CD4-positive, alpha-beta T cell treated with Interleukin-12 subunit alpha and Interleukin-12 subunit beta, for 1 hour (primary cell): ENCODE results near the gene SPEM3.
A peak's percentile ranks its signal among the peaks of the same experiment; 100 is the strongest.

Source experiments
- DNase-seq: peaks from one replicate; pipeline ENCODE4 v3.0.0-alpha.2; 2020

SPEM3 gene

GRCh38 chr17:7403977-7404736 is 24.5 kb upstream of the SPEM3 start, which contains the start of gene TMEM256:
TSS of gene TMEM256 (minus strand) at chr17:7404097. CDS start at chr17:7404084, 13 bp downstream.
- peak; percentile 97 for DNase-seq

GRCh38 chr17:7404737-7405349 is 23.8 kb upstream of the SPEM3 start:
- DNase-seq: peak; percentile 83

- no peak for DNase-seq
These were observed 23.1 kb upstream of the SPEM3 start for GRCh38 chr17:7405350-7406234.

- no peak for DNase-seq
These were observed 22.3 kb upstream of the SPEM3 start for GRCh38 chr17:7406235-7406825.

- no peak for DNase-seq
These were observed 21.6 kb upstream of the SPEM3 start for GRCh38 chr17:7407082-7407481.

- no peak for DNase-seq
These were observed 21.0 kb upstream of the SPEM3 start, which contains the start of gene NLGN2 for GRCh38 chr17:7407485-7408251. TSS of gene NLGN2 (plus strand) at chr17:7407845. CDS start at chr17:7408256, 411 bp downstream.

GRCh38 chr17:7408252-7408727 is 20.4 kb upstream of the SPEM3 start:
- DNase-seq: peak; percentile 51

GRCh38 chr17:7408863-7409262 is 19.8 kb upstream of the SPEM3 start:
- no peak for DNase-seq

- DNase-seq: no peak
These were observed 18.9 kb upstream of the SPEM3 start for GRCh38 chr17:7409716-7410115.

- DNase-seq: no peak
These were observed 17.8 kb upstream of the SPEM3 start for GRCh38 chr17:7410634-7411426.

- no peak for DNase-seq
These were observed 17.3 kb upstream of the SPEM3 start for GRCh38 chr17:7411427-7411750.

- no peak for DNase-seq
These were observed 15.2 kb upstream of the SPEM3 start for GRCh38 chr17:7413346-7413985.

- no peak for DNase-seq
These were observed 13.8 kb upstream of the SPEM3 start for GRCh38 chr17:7414837-7415236.

GRCh38 chr17:7415784-7416183 is 12.9 kb upstream of the SPEM3 start:
- DNase-seq: no peak

- DNase-seq: no peak
These were observed 12.3 kb upstream of the SPEM3 start for GRCh38 chr17:7416323-7416722.

- no peak for DNase-seq
These were observed 11.5 kb upstream of the SPEM3 start for GRCh38 chr17:7417056-7417655.

GRCh38 chr17:7418472-7419152 is 10.0 kb upstream of the SPEM3 start:
- no peak for DNase-seq

GRCh38 chr17:7419819-7420610 is 8.6 kb upstream of the SPEM3 start, which contains the start of gene SPEM1:
TSS of gene SPEM1 (plus strand) at chr17:7420324. CDS start at chr17:7420385, 61 bp downstream.
- DNase-seq: no peak

GRCh38 chr17:7421186-7421585 is 7.5 kb upstream of the SPEM3 start:
- DNase-seq: no peak
